ENCODE data around the gene ELOVL5.

Gene ELOVL5, protein sequence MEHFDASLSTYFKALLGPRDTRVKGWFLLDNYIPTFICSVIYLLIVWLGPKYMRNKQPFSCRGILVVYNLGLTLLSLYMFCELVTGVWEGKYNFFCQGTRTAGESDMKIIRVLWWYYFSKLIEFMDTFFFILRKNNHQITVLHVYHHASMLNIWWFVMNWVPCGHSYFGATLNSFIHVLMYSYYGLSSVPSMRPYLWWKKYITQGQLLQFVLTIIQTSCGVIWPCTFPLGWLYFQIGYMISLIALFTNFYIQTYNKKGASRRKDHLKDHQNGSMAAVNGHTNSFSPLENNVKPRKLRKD

DNA sequence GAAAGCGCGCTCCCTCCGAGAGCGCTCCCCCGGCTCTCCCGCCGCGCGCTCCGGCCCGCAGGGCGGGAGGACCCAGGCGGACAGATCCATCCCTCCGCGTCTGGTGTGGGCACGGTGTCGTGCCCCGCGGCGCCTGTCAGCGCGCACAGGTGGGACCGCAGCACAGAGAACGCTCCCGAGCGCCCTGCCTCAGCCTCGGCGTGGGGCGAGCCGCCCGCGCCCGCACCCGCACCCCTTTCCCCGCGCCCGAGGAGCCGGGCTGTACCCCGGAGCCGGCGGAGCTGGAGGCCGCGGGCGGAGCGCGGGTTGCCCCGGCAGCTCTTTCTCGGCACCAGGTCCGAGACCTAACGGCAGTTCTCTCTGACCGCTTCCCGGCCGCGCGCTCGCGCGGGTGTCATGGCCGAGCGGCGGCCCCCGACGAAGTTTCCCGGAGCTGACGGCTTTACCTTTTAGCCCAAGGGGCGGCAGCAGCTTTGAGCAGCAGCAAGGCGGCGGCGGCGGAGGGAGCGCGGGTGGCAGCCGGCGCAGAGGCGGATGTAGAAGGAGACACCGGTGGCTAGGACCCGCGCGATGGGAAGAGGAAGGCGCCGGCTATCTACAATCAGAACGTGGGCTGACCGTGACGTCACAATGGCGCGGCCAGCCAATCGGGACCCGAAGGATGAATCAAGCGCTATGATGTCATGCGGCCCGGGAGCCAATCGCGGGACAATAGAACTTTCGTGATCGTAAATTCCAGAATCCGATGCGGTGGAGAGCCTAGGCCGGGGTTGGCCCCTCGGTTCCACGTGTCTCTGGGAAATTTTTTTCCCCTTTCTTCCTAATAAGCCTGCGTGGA, at the start of gene ELOVL5:
Gene ELOVL5 (minus strand): TSS at position 580 of the 838 bp plus-strand sequence. CDS start 53,251 bp downstream, outside the sequence.
- Histone ChIP-seq H3F3A (ENCODE audit: insufficient read depth, low read length) (peaks cover 10% of the 10 kb centered on the region), H3K27ac (ENCODE audit: low read length) (peak within 1 kb of the TSS; percentile 84; the same call in 1 of the 2 replicates), H3K9me3 (replicated peaks; ENCODE audit: insufficient read depth, low read length) (no peaks in the 10 kb centered on the region), H3K9ac (ENCODE audit: low read length) (peak within 1 kb of the TSS; percentile 81), H3K4me2 (ENCODE audit: low read depth, low read length) (peak within 1 kb of the TSS; percentile 86), H3K36me3 (replicated peaks; ENCODE audit: insufficient read depth, low read length) (no peaks in the 10 kb centered on the region), H3K4me1 (ENCODE audit: low read length) (peaks cover 13% of the 10 kb centered on the region), H3K79me2 (ENCODE audit: low read length) (peaks cover 50% of the 10 kb centered on the region), H4K20me1 (ENCODE audit: insufficient read depth, low read length) (no peaks in the 10 kb centered on the region), H3K4me3 (ENCODE audit: low read length) (peak within 1 kb of the TSS; percentile 88), H3K9me2 (replicated peaks; ENCODE audit: insufficient read depth, low read length) (no peaks in the 10 kb centered on the region), H3K27me3 (replicated peaks; ENCODE audit: insufficient read depth, low read length) (no peaks in the 10 kb centered on the region), H2AFZ (ENCODE audit: low read length) (peak within 1 kb of the TSS; percentile 98)
- TF ChIP-seq EZH2phosphoT487 (IDR thresholded peaks at IDR 0.05; ENCODE audit: low read length) (no peak), EZH2 (optimal IDR thresholded peaks at IDR 0.05; ENCODE audit: low read depth, low read length) (no peak)
- TF ChIP-seq, protein P1, sequence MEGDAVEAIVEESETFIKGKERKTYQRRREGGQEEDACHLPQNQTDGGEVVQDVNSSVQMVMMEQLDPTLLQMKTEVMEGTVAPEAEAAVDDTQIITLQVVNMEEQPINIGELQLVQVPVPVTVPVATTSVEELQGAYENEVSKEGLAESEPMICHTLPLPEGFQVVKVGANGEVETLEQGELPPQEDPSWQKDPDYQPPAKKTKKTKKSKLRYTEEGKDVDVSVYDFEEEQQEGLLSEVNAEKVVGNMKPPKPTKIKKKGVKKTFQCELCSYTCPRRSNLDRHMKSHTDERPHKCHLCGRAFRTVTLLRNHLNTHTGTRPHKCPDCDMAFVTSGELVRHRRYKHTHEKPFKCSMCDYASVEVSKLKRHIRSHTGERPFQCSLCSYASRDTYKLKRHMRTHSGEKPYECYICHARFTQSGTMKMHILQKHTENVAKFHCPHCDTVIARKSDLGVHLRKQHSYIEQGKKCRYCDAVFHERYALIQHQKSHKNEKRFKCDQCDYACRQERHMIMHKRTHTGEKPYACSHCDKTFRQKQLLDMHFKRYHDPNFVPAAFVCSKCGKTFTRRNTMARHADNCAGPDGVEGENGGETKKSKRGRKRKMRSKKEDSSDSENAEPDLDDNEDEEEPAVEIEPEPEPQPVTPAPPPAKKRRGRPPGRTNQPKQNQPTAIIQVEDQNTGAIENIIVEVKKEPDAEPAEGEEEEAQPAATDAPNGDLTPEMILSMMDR (IDR thresholded peaks at IDR 0.05; ENCODE audit: low read length), result no peak
- peak; percentile 93 for DNase-seq

DNA sequence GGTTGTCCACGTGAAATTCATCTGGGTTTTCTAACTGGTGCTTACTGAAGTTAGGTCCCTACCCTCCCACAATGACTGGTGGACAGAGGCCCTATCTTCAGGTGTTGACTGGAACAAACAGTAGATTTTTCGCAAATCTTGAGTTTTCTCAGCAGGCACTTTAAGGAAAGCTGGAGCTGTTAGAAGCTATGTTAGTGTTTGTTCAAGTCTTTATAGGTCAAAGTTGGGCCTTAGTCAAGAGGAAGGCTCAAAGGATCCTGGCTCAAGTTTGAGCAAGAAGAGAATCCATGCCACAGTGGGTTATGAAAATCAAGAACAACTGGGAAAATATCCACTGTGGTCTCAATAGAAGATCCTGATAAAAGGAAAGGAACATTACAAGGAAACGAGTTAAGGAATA, 48.5 kb upstream of the ELOVL5 start:
- Histone ChIP-seq H3K27ac (ENCODE audit: low read length) (no peak overlapping the region), H3K79me2 (ENCODE audit: low read length) (no peaks in the 10 kb centered on the region), H3K27me3 (replicated peaks; ENCODE audit: insufficient read depth, low read length) (no peaks in the 10 kb centered on the region), H3K4me3 (ENCODE audit: low read length) (no peak overlapping the region), H3K36me3 (replicated peaks; ENCODE audit: insufficient read depth, low read length) (no peaks in the 10 kb centered on the region), H3K9ac (ENCODE audit: low read length) (no peak overlapping the region), H3F3A (ENCODE audit: insufficient read depth, low read length) (no peaks in the 10 kb centered on the region), H3K9me2 (replicated peaks; ENCODE audit: insufficient read depth, low read length) (no peaks in the 10 kb centered on the region), H2AFZ (ENCODE audit: low read length) (no peak overlapping the region), H3K9me3 (replicated peaks; ENCODE audit: insufficient read depth, low read length) (no peaks in the 10 kb centered on the region), H3K4me1 (ENCODE audit: low read length) (0 out of 2 replicates have a peak, but pooled peaks cover under 1% of the 10 kb centered on the region), H4K20me1 (ENCODE audit: insufficient read depth, low read length) (no peaks in the 10 kb centered on the region), H3K4me2 (ENCODE audit: low read depth, low read length) (no peak overlapping the region)
- TF ChIP-seq, protein P1 (IDR thresholded peaks at IDR 0.05; ENCODE audit: low read length), result no peak
- no peak for DNase-seq

DNA sequence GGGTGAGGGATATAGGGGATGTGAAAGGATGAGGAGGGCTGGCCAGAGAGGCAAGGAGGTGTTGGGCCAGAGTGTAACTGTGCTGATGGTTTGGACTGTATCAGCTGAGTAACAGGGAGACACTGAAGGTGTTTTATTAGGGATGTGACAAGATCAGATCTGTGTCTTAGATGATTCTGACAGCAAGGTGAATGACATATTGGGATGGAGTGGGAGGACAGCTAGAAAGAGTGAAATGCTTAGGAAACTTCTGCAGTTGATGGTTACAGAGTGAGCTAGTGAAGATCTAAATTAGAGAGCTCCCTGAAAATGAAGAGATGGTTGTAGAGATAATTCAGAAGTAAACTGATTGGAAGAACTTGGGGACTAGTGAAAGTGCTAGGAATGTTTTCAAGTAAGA, 47.2 kb upstream of the ELOVL5 start:
- H3K79me2 ChIP-seq (ENCODE audit: low read length), result no peaks in the 10 kb centered on the region
- H2AFZ ChIP-seq (ENCODE audit: low read length), result no peak overlapping the region
- no peaks in the 10 kb centered on the region for H3K9me3 ChIP-seq (replicated peaks; ENCODE audit: insufficient read depth, low read length)
- no peak overlapping the region for H3K9ac ChIP-seq (ENCODE audit: low read length)
- H3K9me2 ChIP-seq (replicated peaks; ENCODE audit: insufficient read depth, low read length), result no peaks in the 10 kb centered on the region
- no peak for DNase-seq
- H3K36me3 ChIP-seq (replicated peaks; ENCODE audit: insufficient read depth, low read length), result no peaks in the 10 kb centered on the region
- no peak for TF ChIP-seq EZH2 (optimal IDR thresholded peaks at IDR 0.05; ENCODE audit: low read depth, low read length)
- TF ChIP-seq, protein P1 (IDR thresholded peaks at IDR 0.05; ENCODE audit: low read length), result no peak
- no peak for TF ChIP-seq EZH2phosphoT487 (IDR thresholded peaks at IDR 0.05; ENCODE audit: low read length)
- no peak overlapping the region for H3K4me2 ChIP-seq (ENCODE audit: low read depth, low read length)
- H4K20me1 ChIP-seq (ENCODE audit: insufficient read depth, low read length), result no peaks in the 10 kb centered on the region
- no peaks in the 10 kb centered on the region for H3F3A ChIP-seq (ENCODE audit: insufficient read depth, low read length)
- no peak overlapping the region for H3K27ac ChIP-seq (ENCODE audit: low read length)
- 0 out of 2 replicates have a peak, but pooled peaks cover 9% of the 10 kb centered on the region for H3K4me1 ChIP-seq (ENCODE audit: low read length)
- no peaks in the 10 kb centered on the region for H3K27me3 ChIP-seq (replicated peaks; ENCODE audit: insufficient read depth, low read length)
- no peak overlapping the region for H3K4me3 ChIP-seq (ENCODE audit: low read length)

All from MM.1S (cell line).